Stimulated activated naive CD8-positive, alpha-beta T cell treated with anti-CD3 and anti-CD28 coated beads, Interleukin-15, Interleukin-2, amounts not matched to agents 100 ng/mL and 50 ng/mL, for 24 hours (primary cell): ENCODE data around the gene RILPL1.
A peak's percentile ranks its signal among the peaks of the same experiment; 100 is the strongest.
"Not testable (repeated sequence)": the region's sequence is repeated elsewhere in the genome, so short reads cannot be mapped to it uniquely, and the experiment has no call there.

Experiments
- H3K27ac Mint-ChIP-seq: one replicate; pipeline ENCODE4 v1.8.0; 2021; ENCODE audit warnings: mild to moderate bottlenecking, mixed read lengths
- H3K27me3 Mint-ChIP-seq: one replicate; pipeline ENCODE4 v1.8.0; 2021; ENCODE audit warnings: mixed read lengths
- H3K36me3 Mint-ChIP-seq: one replicate; pipeline ENCODE4 v1.8.0; 2021; ENCODE audit warnings: low read depth, mixed read lengths
- H3K4me1 Mint-ChIP-seq: one replicate; pipeline ENCODE4 v1.8.0; 2021; ENCODE audit warnings: low read depth, mixed read lengths
- H3K4me3 Mint-ChIP-seq: one replicate; pipeline ENCODE4 v1.8.0; 2021; ENCODE audit warnings: mild to moderate bottlenecking, mixed read lengths
- H3K9me3 Mint-ChIP-seq: one replicate; pipeline ENCODE4 v1.8.0; 2021; ENCODE audit warnings: mixed read lengths

RILPL1 gene

GRCh38 chr12:123444092-123445026 is 89.2 kb downstream of the RILPL1 start:
- no peaks in the 10 kb centered on the region for H3K9me3 Mint-ChIP-seq
- H3K36me3 Mint-ChIP-seq = no peaks in the 10 kb centered on the region
- no peak overlapping the region for H3K27ac Mint-ChIP-seq
- no peaks in the 10 kb centered on the region for H3K27me3 Mint-ChIP-seq
- peaks cover 29% of the 10 kb centered on the region for H3K4me1 Mint-ChIP-seq
- H3K4me3 Mint-ChIP-seq = no peak overlapping the region

GRCh38 chr12:123442774-123443173 is 90.7 kb downstream of the RILPL1 start:
- H3K9me3 Mint-ChIP-seq = no peaks in the 10 kb centered on the region
- H3K27me3 Mint-ChIP-seq = no peaks in the 10 kb centered on the region
- H3K4me1 Mint-ChIP-seq = peaks cover 21% of the 10 kb centered on the region
- H3K27ac Mint-ChIP-seq = no peak overlapping the region
- H3K4me3 Mint-ChIP-seq = no peak overlapping the region
- H3K36me3 Mint-ChIP-seq = no peaks in the 10 kb centered on the region

DNA sequence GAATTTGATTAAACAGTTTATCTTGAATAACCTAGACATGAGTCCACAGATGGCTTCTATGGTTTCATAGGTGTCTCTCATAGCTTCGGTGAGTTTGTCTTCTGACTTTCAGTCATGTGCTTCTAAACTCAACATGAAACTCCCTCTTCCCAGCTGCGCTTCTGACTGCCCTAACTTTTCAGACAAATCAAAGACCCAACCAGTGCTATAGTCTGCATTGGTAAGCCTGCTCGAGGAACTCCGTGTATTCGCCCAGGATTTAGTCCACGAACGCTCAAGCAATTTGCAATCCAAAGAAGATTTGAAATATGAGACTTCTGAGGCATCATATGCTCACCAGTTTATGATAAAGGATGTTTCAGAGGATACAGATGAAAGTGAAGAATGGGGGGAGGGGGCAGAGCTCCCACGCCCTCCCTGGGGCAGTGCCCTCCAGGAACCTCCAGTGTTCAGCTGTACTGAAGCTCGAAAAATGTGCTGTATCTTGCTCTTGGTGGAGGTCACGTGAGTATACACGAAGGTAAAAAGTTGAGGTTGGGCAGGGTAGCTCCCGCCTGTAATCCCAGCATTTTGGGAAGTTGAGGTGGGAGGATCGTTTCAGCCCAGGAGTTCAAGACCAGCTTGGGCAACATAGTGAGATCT is 91.9 kb downstream of the RILPL1 start:
- no peaks in the 10 kb centered on the region for H3K9me3 Mint-ChIP-seq
- H3K27ac Mint-ChIP-seq = no peak overlapping the region
- H3K36me3 Mint-ChIP-seq = no peaks in the 10 kb centered on the region
- no peaks in the 10 kb centered on the region for H3K27me3 Mint-ChIP-seq
- H3K4me1 Mint-ChIP-seq = peaks cover 29% of the 10 kb centered on the region
- no peak overlapping the region for H3K4me3 Mint-ChIP-seq

DNA sequence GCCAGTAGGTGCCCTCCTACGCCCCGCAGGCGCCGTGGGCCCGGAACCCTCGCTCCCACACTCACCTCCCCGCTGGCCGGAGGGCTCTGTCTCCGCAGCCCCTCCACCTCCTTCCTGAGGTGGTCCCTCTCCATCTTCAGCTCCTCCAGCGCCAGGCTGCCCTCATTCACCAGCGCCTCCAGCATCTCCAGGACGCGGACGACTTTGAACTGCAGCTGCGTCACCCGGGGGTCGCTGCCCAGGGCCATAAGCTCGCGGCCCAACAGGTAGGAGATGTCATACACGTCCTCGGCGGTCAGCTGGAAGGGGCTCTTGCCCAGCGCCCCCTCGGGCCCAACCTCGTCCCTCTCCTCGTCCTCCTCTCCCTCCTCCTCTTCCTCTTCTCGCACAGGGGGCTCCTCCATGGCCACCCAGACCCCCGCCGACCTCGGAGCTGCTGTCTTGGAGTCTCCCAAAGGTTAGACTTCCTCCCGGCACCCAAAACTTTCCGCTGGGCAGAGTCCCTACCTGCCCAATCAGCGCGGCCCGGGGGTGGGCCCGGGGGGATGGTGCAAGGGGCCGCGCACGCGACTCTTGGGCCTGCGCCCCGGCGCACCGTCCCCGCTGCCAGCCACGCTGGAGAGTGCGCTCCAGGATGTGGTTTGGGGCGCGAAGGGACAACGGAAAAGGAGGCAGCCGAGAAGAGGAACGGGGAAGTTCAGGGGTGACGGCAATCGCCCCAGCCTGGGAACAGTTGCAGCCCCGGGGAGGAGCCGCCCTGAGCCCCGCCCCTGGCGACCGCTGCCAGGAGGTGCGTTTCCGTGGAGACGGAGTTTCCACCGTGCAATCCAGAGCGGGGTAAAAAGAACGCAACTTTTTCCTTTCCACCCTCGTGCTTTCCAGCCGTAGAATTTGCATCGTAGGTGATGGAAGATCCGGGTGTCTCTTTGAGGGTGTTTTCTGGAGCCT is 97.2 kb downstream of the RILPL1 start, which contains the start of gene RILPL2:
RILPL2 (minus strand) TSS at position 668 of the 948 bp plus-strand sequence; CDS start at position 404, 264 bp downstream.
- H3K4me1 Mint-ChIP-seq = peaks cover 46% of the 10 kb centered on the region
- peak within 1 kb of the TSS; percentile 99 for H3K27ac Mint-ChIP-seq
- peak within 1 kb of the TSS; percentile 98 for H3K4me3 Mint-ChIP-seq
- H3K27me3 Mint-ChIP-seq = no peaks in the 10 kb centered on the region
- H3K36me3 Mint-ChIP-seq = peaks cover 26% of the 10 kb centered on the region
- H3K9me3 Mint-ChIP-seq = no peaks in the 10 kb centered on the region

DNA sequence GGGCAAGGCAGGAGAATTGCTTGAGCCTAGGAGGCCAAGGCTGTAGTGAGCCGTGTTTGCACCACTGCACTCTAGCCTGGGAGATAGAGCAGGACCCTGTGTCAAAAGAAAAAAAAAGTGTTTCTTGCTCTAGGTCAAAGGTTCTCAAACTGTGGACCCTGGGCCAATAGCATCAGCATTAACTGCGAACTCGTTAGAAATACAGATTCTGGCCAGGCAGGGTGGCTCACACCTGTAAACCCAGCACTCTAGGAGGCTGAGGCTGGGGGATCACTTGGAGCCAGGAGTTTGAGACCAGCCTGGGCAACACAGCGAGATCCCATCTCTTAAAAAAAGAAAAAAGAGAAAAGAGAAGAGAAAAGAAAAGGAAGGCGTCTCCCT is 97.9 kb downstream of the RILPL1 start:
- Mint-ChIP-seq H3K9me3 (no peaks in the 10 kb centered on the region), H3K4me3 (peak overlapping the region; percentile 98), H3K4me1 (peaks cover 52% of the 10 kb centered on the region), H3K27ac (peak overlapping the region; percentile 99), H3K27me3 (no peaks in the 10 kb centered on the region), H3K36me3 (peaks cover 32% of the 10 kb centered on the region)

GRCh38 chr12:123433615-123434014 is 99.9 kb downstream of the RILPL1 start:
- no peaks in the 10 kb centered on the region for H3K9me3 Mint-ChIP-seq
- H3K27me3 Mint-ChIP-seq = no peaks in the 10 kb centered on the region
- peaks cover 39% of the 10 kb centered on the region for H3K36me3 Mint-ChIP-seq
- peaks cover 56% of the 10 kb centered on the region for H3K4me1 Mint-ChIP-seq
- H3K27ac Mint-ChIP-seq = peak overlapping the region; percentile 94
- H3K4me3 Mint-ChIP-seq = peak overlapping the region; percentile 98

DNA sequence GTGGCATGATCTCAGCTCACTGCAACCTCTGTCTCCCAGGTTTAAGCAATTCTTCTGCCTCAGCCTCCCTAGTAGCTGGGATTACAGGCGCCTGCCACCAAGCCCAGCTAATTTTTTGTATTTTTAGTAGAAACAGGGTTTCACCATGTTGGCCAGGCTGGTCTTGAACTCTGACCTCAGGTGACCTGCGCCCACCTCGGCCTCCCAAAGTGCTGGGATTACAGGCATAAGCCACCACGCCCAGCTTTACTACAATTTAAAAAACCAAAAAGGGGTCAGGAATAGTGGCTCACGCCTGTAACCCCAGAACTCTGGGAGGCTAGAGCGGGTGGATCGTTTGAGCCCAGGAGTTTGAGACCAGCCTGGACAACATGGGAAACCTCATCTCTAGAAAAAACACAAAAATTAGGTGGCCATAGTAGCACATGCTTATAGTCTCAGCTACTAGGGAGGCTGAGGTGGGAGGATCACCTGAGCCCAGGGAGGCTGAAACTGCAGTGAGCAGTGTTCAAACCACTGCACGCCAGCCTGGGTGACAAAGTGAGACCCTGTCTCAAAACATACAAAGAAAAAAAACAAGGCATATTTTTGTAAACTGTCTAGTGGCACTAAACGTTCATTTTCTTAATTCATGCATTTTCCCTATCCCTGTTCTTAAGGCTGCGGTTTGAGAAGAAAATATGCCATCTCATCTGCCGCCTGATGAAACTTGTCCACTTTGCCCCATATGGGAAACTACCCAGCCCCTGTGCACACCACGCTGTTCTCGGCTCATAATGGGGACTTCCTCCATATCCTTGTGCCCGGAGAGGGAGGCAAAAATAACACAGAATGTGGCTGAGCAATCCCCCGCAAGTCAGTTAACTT is 101.3 kb downstream of the RILPL1 start:
- not testable (repeated sequence) for H3K27me3 Mint-ChIP-seq, H3K9me3 Mint-ChIP-seq
- H3K36me3 Mint-ChIP-seq = peaks cover 51% of the 10 kb centered on the region
- peaks cover 61% of the 10 kb centered on the region for H3K4me1 Mint-ChIP-seq
- H3K27ac Mint-ChIP-seq = peak overlapping the region; percentile 94
- H3K4me3 Mint-ChIP-seq = peak overlapping the region; percentile 98

- Mint-ChIP-seq H3K4me1 (peaks cover 49% of the 10 kb centered on the region), H3K27ac (peak overlapping the region; percentile 82), H3K36me3 (peaks cover 53% of the 10 kb centered on the region)
- H3K9me3 Mint-ChIP-seq, H3K27me3 Mint-ChIP-seq, H3K4me3 Mint-ChIP-seq: not testable (repeated sequence)
These were observed 104.4 kb downstream of the RILPL1 start for GRCh38 chr12:123429101-123429500.

- Mint-ChIP-seq H3K27ac (peak overlapping the region; percentile 82), H3K36me3 (peaks cover 55% of the 10 kb centered on the region), H3K27me3 (no peaks in the 10 kb centered on the region), H3K4me3 (peak overlapping the region; percentile 43), H3K4me1 (peaks cover 45% of the 10 kb centered on the region), H3K9me3 (no peaks in the 10 kb centered on the region)
These were observed 104.9 kb downstream of the RILPL1 start for GRCh38 chr12:123428591-123428990.

- Mint-ChIP-seq H3K4me3 (no peak overlapping the region), H3K27me3 (no peaks in the 10 kb centered on the region), H3K36me3 (peaks cover 58% of the 10 kb centered on the region), H3K27ac (peak overlapping the region; percentile 82), H3K4me1 (peaks cover 31% of the 10 kb centered on the region), H3K9me3 (no peaks in the 10 kb centered on the region)
These were observed 106.3 kb downstream of the RILPL1 start for GRCh38 chr12:123427036-123427769.

DNA sequence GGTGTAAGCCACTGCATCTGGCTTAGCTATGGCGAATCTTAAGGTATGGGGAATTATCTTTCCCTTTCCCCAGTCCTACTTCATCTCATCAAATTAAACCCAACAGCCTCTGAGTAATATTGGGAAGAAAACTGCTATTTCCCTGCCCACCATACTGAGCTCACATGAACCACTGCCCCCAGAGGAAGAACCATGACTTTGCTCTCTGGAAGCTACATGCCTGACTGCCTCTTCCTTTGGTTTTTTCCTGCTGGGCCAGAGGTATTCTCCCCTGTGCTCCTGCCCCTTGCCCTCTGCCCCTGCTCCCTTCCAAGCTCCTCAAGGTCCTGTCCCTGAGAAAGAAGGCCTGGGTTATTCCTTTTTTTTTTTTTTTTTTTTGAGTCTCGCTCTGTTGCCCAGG is 112.2 kb downstream of the RILPL1 start:
- Mint-ChIP-seq H3K4me1 (no peaks in the 10 kb centered on the region), H3K9me3 (no peaks in the 10 kb centered on the region), H3K36me3 (peaks cover 51% of the 10 kb centered on the region), H3K27ac (no peak overlapping the region), H3K4me3 (no peak overlapping the region), H3K27me3 (no peaks in the 10 kb centered on the region)
